GM11168 (cell line): Measurements from ENCODE around the gene ASB11.

Experiments used
- in situ Hi-C: fragments of 300-500 bp; cut with MboI; formaldehyde crosslinking; loops from one replicate; pipeline ENCODE4 v1.12.0; 2022; ENCODE audit warnings: low sequenced_read_pairs; ENCODE audit not compliant: unreplicated experiment

The ASB11 gene

GRCh38 chrX:15240414-15240813, 75.0 kb downstream of the ASB11 start:
- in situ Hi-C loops, result no loop called here

- in situ Hi-C loops, result no loop called here
Observed at GRCh38 chrX:15236146-15236545, 79.3 kb downstream of the ASB11 start.

- in situ Hi-C loops, result no loop called here
Observed at GRCh38 chrX:15235001-15235400, 80.4 kb downstream of the ASB11 start.

- in situ Hi-C loops, result no loop called here
Observed at GRCh38 chrX:15233416-15234015, 81.9 kb downstream of the ASB11 start.
